ENCODE data around the gene GIT2.

- TF ChIP-seq CREB1 (IDR thresholded peaks at IDR 0.05; ENCODE audit: low read depth) (no peak), NR2C2 (IDR thresholded peaks at IDR 0.05; ENCODE audit: borderline replicate concordance, control insufficient read depth, insufficient read length, low read depth) (no peak), EP300 (IDR thresholded peaks at IDR 0.05; ENCODE audit: borderline replicate concordance in 1 of 2, control insufficient read depth in 1 of 2, low read depth in 2 of 2, low read length in 2 of 2) (no peak), RFX5 (IDR thresholded peaks at IDR 0.05; ENCODE audit: low read depth, low read length) (no peak)
These were observed 32.2 kb upstream of the GIT2 start for GRCh38 chr12:110028323-110028722.
